Muscle layer of colon (tissue), 2 donors: Measurements from ENCODE around the gene PRKACA.
"Not testable (repeated sequence)": the region's sequence is repeated elsewhere in the genome, so short reads cannot be mapped to it uniquely, and the experiment has no call there.

Experiments used
- H3K27ac ChIP-seq: one replicate; pipeline ENCODE4 v1.7.0; 2013; ENCODE audit warnings: low read depth, mild to moderate bottlenecking, low read length, moderate library complexity
- H3K27me3 ChIP-seq, 2 donors: one replicate each; pipeline ENCODE4 v1.7.0; 2013; ENCODE audit warnings: low read length in 2 of 2, mild to moderate bottlenecking in 2 of 2; ENCODE audit not compliant: insufficient read depth in 2 of 2, control insufficient read depth in 1 of 2
- H3K36me3 ChIP-seq: one replicate; pipeline ENCODE4 v1.7.0; 2013; ENCODE audit warnings: mild to moderate bottlenecking, low read length; ENCODE audit not compliant: insufficient read depth
- H3K4me1 ChIP-seq: one replicate; pipeline ENCODE4 v1.7.0; 2013; ENCODE audit warnings: mild to moderate bottlenecking, low read length; ENCODE audit not compliant: insufficient read depth
- H3K4me3 ChIP-seq, 2 donors: one replicate each; pipeline ENCODE4 v1.7.0; 2013; ENCODE audit warnings: low read length in 2 of 2, low read depth in 1 of 2, mild to moderate bottlenecking in 1 of 2, moderate library complexity in 1 of 2
- H3K9ac ChIP-seq: one replicate; pipeline ENCODE4 v1.7.0; 2013; ENCODE audit warnings: low read length
- H3K9me3 ChIP-seq: one replicate; pipeline ENCODE4 v1.7.0; 2013; ENCODE audit warnings: mild to moderate bottlenecking, low read length
- donor health status: abdominal sarcoma.
- donor health status: Adenocarcinoma of cecum.

The PRKACA gene

DNA sequence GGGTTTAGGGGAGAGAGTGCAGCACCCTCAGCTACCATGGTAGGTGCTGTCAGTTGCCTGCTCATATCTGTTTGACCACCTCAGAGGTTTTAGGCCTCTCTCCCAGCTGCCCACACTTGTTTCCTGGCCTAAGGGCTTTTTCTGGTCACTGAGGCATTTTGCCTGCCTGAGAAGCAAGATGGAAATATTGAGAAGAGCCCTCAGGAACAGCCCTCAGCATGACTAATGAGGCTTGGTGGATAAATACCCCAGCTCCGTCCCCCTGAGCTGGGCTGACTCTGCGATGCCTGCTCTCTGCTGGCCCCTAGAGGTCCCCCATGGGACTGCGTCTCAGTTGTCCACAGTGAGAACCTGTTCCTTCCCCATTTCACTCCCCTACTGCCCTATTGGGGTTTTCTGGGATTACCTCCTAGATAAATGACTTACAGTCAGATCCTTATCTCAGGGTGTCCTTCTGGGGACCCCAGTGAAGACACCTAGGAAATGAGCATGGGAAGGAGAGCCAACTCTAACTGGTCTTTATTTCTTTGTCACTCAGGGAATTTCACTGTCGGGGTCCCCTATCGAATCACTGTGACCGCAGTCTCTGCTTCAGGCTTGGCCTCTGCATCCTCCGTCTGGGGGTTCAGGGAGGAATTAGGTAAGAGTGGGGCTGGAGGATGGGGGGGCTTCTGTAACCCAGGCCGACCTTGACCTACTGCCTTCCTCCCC, 69.0 kb downstream of the PRKACA start:
- H3K4me3 ChIP-seq: no peak overlapping the region
- no peaks in the 10 kb centered on the region for H3K4me1 ChIP-seq
- no peaks in the 10 kb centered on the region for H3K36me3 ChIP-seq
- no peak overlapping the region for H3K9ac ChIP-seq
- no peak overlapping the region for H3K27ac ChIP-seq
- H3K9me3 ChIP-seq: peaks cover 7% of the 10 kb centered on the region
- H3K27me3 ChIP-seq: no peaks in the 10 kb centered on the region

- not testable (repeated sequence) for H3K9ac ChIP-seq, H3K27ac ChIP-seq, H3K36me3 ChIP-seq, H3K9me3 ChIP-seq, H3K4me1 ChIP-seq, H3K27me3 ChIP-seq, H3K4me3 ChIP-seq
Measured at GRCh38 chr19:14047866-14048265, 69.7 kb downstream of the PRKACA start.

DNA sequence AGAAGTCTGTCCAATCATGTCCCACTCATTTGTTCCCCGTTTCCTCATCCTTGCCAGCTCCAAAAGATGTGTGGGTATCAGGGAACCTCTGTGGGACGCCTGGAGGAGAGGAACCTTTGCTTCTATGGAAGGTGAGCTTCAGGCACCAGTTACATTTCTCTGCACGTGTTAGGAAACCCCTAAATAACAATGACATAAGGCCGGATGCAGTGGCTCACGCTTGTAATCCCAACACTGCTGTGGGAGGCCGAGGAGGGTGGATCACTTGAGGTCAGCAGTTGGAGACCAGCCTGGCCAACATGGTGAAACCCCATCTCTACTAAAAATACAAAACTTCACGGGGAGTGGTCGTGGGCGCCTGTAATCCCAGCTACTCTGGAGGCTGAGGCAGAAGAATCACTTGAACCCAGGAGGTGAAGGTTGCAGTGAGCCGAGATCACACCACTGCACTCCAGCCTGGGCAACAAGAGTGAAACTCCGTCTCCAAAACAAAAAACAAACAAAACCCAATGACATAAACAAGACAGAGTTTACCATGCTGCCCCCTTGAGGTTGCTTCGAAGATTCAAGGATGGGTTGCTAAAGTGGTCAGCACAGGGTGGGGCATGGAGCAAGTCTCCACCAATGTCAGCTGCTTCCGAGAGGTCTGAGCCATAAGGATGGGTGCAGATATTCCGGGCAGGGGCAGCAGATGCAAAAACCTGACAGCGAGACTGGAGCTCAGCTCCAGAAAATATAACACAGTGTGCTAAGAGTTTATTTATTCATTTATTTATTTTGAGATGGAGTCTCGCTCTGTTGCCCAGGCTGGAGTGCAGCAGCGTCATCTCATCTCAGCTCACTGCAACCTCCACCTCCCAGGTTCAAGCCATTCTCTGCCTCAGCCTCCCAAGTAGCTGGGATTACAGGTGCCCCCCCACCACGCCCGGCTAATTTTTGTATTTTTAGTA, 74.6 kb downstream of the PRKACA start:
- not testable (repeated sequence) for H3K36me3 ChIP-seq, H3K4me1 ChIP-seq, H3K9me3 ChIP-seq, H3K4me3 ChIP-seq, H3K27ac ChIP-seq, H3K27me3 ChIP-seq, H3K9ac ChIP-seq
